NCI-H226 (cell line): ENCODE results near the gene RNF130.

Source experiments
- DNase-seq: peaks from one replicate; pipeline ENCODE4 v3.0.0-alpha.2; 2015

The RNF130 gene, protein sequence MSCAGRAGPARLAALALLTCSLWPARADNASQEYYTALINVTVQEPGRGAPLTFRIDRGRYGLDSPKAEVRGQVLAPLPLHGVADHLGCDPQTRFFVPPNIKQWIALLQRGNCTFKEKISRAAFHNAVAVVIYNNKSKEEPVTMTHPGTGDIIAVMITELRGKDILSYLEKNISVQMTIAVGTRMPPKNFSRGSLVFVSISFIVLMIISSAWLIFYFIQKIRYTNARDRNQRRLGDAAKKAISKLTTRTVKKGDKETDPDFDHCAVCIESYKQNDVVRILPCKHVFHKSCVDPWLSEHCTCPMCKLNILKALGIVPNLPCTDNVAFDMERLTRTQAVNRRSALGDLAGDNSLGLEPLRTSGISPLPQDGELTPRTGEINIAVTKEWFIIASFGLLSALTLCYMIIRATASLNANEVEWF

DNA sequence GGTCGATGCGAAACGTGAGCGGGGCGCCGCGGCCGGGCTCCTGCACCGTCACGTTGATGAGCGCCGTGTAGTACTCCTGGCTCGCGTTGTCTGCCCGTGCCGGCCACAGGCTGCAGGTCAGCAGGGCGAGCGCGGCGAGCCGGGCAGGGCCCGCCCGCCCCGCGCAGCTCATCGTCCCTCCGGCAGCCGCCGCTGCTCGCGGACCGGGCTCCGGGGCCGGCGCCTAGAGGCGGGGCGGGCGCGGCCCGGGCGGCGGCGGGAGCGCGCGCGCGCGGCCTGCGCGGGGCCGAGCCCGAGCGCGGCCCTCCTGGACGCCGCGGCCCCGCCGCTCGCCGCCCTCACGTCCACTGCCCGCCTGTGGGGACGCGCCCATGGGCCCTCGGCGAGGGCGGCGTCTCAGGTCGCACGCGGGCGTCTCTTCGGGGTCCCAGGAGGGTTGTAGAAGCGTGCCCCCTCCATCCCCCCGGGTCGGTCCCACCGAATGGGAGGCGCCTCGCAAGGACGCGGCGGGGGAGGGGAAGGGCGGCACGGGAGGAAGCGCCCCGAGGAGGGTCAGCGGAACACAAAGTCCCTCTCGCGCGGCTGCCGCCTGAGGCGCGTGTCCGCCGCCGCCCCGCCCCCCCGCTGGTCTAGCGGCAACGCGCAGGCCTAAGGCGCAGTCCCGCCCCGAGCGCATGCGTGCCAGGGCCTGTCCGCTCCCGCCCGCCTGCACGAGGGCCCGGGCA, at the start of gene RNF130:
Gene RNF130 (minus strand): TSS at position 229 of the 725 bp plus-strand sequence. CDS start 57 bp downstream, at position 172.
- DNase-seq: peak; percentile 86

DNA sequence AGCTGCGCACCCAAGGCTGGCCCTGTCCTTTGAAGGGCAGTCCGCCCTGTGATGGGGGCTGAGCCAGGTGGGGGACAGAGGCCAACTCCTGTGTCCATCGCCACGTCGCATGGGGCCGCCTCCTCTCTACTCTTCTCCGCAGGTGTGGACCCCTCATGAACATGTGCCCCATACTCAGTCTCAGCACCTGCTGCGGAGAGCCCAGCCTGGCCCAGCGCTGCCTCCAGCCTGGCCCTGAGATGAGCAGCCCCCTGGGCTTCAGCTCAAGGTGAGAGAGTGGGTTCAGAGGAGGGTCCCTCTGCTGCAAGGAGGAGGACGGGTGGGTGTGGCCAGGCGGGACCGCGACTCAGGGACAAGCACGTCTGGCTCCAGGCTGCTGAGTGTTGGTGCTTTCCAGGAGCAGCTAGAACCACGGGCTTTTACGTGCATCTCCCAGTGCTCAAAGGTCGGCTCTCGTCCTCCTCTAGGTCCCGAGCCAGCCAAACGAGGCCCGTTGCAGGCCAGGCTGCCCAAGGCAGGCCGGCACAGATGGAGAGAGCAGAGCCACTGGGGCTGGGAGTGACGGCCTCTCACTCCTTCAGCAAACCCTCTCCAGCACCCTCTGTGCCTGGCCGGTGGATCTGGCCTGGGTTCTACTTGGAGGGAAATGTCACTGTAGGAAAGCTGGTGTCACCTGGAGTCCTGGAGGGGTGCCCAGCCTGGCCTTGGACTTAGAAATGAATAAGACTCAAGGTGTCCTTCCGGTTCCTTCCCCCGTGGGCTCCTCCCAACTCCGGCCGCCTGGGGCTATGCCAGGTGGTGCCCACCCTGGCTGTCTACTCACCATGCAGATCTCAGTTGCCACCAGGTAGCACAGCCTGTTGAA, 48.9 kb upstream of the RNF130 start:
- DNase-seq: no peak

DNA sequence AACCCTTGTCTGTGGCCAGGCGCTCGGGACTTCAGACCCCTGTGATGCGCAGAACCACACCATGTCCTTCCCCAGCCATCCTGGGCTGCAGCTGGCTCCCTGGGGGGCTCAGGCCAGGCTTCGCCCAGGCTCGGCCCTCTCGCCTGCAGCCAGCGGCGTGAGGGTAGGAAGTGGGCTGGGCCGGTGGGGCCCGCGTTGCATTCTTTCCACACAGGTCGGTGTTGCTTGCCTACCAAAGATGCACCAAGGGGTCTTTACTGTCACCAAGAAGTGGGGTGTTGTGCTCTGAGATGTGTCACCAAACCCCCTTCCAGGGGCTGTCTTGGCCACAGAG, 48.3 kb upstream of the RNF130 start:
- DNase-seq: no peak

DNA sequence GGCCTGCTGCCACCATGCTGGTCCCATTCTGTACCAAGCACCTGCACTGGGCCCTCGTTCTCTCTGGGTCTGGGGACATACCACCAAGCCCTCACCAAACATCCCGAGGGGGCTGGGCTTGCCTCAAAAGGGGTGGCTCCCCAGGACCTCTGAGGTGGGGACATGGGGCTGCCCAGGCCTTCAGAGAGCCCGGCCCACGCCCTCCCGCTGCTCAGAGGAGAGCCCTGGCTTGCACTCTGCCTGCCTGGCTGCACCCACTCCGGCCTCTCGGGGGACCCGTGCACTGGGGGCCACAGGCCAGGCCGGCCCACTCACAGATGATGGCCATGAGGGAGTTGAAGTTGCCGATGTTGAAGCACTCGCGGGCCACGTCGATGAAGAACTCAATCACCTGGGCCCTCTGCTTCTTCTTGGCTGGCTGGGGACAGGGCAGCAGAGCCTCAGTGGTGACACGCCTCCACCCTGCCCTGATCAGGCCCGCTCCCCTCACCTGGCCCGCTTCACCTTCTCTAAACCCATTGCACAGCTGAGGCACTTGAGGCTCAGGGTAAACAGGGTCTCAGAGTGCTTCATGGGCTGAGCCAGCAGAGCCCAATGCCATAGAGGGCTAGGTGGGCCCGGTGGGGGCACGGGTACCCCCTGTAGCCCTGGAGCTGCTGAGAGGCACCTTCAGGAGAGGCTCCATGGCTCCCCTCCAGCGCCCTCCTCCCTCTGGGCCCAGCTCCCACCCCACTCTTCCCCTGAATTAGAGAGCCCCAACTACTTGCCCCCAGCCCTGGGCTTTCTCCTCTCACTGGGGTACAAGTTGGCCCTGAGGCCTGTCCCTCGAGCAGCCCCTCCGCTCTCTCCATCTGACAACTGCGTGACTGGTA, 47.7 kb upstream of the RNF130 start:
- DNase-seq: no peak

GRCh38 chr5:180118391-180118791, 46.8 kb upstream of the RNF130 start:
- no peak for DNase-seq

DNA sequence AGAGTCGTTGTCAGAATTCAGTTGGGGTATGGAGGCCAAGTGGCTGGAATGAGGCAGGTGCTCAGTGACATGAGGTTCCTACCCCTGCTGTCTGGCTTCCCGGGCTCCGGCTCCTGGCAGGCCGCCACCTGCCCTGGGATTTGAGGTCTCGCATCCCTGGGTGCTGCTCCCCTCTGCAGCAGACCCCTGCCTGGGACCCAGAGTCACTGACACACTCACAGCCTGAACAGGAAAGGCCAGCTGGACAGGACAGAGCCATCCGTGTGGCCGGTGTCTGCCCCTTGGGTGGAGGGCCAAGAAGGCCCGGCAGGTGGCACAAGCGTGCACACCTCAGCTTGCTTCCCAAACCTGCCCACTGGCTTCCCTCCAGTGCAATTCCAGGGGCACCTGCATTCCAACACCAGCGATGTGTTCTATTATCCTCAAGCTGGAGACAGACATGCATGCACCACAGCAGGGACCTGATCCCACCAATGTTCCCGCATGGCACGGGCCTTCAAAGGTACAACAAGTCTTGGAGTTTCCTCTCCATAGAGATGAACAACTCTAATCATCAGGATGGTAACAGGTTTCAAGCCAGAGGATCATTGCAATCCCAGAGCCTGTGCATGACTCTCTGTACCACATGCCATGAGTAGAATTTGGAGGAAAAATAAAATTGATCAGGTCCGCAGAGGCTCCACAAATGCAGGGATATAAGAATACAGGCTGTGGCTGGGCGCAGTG, 45.6 kb upstream of the RNF130 start:
- no peak for DNase-seq

DNA sequence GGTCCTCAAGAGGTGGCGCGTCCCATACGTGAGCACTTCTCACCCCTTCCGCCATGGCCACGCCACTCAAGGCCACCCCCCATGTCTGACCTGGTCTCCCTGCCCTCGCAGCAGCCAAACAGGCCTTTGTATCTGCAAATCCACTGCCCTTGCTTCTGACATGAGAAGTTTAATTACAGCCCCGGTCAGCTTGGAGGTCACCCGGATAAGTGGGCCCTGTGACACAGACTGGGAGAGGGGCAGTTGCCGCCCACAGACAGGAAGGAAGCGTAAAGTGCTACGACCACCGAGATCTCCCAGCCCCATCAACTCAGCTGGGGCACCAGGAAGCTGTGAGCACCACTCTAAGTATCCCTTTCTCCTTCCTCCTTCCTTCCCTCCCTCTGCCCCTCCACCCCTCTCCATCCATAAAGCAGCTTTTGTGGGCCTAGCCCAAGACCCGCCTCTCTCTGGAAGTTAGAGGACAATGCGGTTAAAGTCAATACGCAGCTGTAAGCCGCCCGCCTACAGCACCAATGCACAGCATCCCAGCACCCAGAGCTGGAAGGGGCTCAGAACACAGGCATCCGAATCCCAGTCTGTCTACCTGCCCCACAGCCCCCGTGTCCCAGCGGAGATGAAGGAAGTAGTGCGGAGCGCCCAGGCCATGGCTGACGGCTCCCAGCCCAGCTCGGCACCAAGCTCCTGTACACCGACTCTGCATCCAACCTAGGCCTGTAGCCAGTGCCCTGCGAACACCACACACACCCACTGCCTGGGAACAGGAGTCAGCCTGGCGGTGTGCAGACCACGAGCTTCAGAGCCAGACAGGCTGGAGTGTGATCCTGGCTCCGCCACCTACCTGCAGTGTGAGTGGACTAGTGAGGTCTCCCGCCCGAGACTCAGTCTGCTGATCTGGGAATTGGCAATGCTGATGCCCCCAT, 44.8 kb upstream of the RNF130 start:
- DNase-seq: no peak

GRCh38 chr5:180115326-180116076, 43.9 kb upstream of the RNF130 start:
- no peak for DNase-seq

DNA sequence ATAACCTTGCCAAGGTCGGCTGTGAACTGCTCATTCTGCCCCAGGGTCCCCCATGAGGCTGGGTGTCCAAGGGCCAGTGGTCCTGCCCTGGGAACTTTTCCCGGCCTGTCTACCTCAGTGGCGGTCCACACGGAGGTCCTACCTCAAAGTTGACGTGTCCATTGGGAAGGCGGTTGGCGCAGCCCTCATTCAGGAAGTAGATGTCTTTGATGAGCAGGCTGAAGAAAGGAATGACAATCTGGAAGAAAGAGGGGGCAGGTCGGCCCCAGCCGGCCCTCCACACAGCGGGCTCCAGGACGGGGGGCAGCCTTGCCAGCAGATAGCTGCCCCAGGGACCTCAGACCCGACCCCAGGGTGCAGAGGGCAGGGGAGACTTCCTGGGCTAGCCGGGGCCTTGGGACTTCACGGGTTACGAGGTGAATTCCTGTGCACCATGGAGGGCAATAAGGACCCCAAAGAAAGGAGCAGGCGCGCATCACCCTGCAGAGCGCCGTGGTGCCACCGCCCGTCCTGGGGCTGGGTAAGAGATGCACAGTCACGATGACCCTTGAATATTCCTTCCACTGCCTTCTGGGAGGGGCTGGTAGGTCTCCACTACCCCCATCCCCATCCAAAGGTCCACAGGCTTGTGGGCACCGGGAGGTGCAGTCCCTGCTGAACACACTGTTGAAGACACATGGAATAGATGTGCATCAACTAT, 42.9 kb upstream of the RNF130 start:
- no peak for DNase-seq

DNA sequence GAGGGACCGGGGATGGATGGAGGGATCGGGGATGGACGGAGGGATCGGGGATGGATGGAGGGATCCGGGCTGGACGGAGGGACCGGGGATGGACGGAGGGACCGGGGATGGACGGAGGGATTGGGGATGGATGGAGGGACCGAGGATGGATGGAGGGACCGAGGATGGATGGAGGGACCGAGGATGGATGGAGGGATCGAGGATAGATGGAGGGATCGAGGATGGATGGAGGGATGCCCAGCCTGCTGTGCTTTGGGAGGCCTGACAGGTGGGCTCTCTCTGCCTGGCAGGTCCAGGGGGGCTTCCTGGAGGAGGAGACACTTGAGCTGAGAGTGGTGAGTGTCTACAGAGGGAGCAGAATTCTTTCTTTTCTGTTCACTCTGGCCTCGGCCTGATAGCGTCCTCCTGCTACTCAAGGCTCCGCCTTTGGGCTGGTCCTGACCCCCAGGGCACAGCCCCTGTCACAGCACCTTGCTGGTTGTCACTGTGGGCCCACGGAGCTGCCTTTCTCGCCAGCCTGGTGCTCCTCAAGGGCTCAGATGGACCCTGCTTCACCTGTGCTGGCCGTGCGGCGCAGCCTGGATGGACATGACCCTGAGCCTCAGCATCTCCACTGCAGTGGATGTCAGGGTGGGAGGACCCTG, 42.2 kb upstream of the RNF130 start:
- no peak for DNase-seq

DNA sequence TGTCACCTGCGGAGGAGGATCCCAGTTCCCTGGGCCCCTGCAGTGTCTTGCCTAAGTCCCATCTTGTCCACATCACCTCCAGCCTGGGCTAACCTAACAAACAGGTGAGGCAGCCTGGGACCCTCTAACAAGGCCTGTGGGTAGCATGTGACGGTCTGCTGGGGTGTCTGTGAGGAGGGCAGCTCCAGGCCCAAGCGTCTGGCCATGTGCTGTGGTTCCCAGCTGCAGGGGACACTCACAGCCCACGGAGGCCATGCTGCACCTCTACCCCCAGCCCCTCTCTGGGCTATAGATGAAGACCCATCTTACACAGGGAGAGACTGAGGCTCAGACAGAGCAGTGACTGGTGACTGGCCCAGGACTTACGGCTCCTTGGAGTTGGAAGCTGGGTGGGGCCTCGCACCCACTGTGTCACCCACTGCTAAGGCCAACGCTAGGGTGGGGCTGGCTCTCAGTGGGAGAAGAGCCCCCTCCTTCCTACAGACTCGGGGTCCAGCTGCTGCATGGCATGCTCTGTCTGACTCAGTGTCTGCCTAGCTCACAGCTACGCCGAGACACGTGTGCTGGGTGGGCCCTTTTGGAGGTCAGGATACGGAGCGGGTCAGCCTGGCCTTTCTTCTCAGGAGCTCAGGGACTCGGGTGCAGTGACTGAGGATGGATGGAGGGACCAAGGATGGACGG, 40.8 kb upstream of the RNF130 start:
- no peak for DNase-seq

GRCh38 chr5:180111273-180112002, 39.9 kb upstream of the RNF130 start:
- no peak for DNase-seq

DNA sequence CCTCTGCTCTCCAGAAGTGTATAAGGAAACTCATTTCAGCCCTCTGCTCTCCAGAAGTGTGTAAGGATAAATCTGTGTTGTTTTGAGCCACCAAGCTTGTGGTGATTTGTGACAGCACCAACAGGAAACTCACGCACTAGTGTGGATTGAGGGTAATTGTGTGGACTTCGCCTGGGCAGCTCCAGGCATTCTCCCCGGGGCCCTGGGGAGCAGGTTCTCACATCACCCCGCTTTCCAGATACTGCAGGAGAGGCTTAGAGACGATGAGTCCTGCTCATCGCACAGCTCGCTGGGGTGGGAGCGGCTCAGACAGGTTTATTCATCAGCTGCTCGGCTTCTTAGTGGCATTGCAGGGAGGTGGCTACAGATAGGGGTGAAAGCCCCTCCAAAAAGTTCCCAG, 38.4 kb upstream of the RNF130 start:
- DNase-seq: no peak

- no peak for DNase-seq
These were observed 35.4 kb upstream of the RNF130 start for GRCh38 chr5:180107005-180107404.

- no peak for DNase-seq
These were observed 34.3 kb upstream of the RNF130 start for GRCh38 chr5:180105827-180106312.

DNA sequence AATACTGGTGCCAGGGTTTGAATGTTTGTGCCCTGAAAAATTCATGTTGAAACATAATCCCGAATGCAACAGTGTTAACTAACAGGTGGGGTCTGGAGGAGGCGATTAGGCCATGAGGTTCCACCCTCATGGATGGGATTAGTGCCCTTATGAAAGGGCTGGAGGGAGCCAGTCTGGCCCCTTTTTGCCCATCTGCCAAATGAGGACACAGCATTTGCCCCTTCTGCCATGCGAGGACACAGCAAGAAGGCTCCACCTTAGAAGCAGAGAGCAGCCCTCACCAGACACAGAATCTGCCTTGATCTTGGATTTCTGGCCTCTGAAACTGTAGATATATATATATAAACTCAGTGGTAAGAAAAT, 32.6 kb upstream of the RNF130 start:
- no peak for DNase-seq

GRCh38 chr5:180103487-180104167, 32.1 kb upstream of the RNF130 start:
- DNase-seq: no peak
